GM23338 (cell line): Measurements from ENCODE around the gene TPD52L2.

Source experiments
- CREB1 ChIP-seq: fragments of 250-450 bp; sonication (Bioruptor Pico); IDR thresholded peaks from 2 replicates; pipeline ENCODE4 v1.5.0; 2020; ENCODE audit warnings: low read depth, mild to moderate bottlenecking, moderate library complexity
- EZH2 ChIP-seq: fragments of 200-600 bp; sonication (generic); IDR thresholded peaks from one replicate; pipeline ENCODE4 v1.8.0; 2017; ENCODE audit warnings: antibody characterized with exemption, mild to moderate bottlenecking, low read depth; ENCODE audit not compliant: unreplicated experiment
- EZH2phosphoT487 ChIP-seq: fragments of 200-600 bp; sonication (generic); IDR thresholded peaks from one replicate; pipeline ENCODE4 v1.8.1; 2018; ENCODE audit warnings: antibody characterized with exemption; ENCODE audit not compliant: unreplicated experiment
- JUNB ChIP-seq: IDR thresholded peaks from one replicate; pipeline ENCODE4 v1.6.1; 2016; ENCODE audit warnings: antibody characterized with exemption; ENCODE audit not compliant: unreplicated experiment
- POLR2AphosphoS5 ChIP-seq: IDR thresholded peaks from 2 replicates; pipeline ENCODE4 v1.6.1; 2016; ENCODE audit warnings: antibody characterized with exemption, low read depth
- ZNF114 ChIP-seq: fragments of 250-450 bp; sonication (Bioruptor Pico); IDR thresholded peaks from 2 replicates; pipeline ENCODE4 v1.5.0; 2020; ENCODE audit warnings: mild to moderate bottlenecking, moderate library complexity
- TF ChIP-seq, protein P1 (sequence below), 2 experiments: fragments of 200-600 bp in 1 of 2; sonication (generic) in 1 of 2; conservative IDR thresholded peaks; 2 replicates each; pipeline versions ENCODE4 v1.5.1 to v1.6.1; 2016 to 2017; ENCODE audit warnings: antibody characterized with exemption in 2 of 2, low read depth in 2 of 2, mild to moderate bottlenecking in 2 of 2, moderate library complexity in 1 of 2
- TF ChIP-seq, protein P2 (sequence below): IDR thresholded peaks from one replicate; pipeline ENCODE4 v1.6.1; 2018; ENCODE audit warnings: antibody characterized with exemption; ENCODE audit not compliant: unreplicated experiment
- TF ChIP-seq, protein P3 (sequence below): fragments of 250-450 bp; sonication (Bioruptor Pico); IDR thresholded peaks from 2 replicates; pipeline ENCODE4 v1.5.0; 2020; ENCODE audit warnings: mild to moderate bottlenecking, moderate library complexity
- TF ChIP-seq, protein P4 (sequence below): IDR thresholded peaks from 2 replicates; pipeline ENCODE4 v1.6.1; 2016; ENCODE audit warnings: antibody characterized with exemption

GRCh38 chr20:63833776-63834490 lies 31.1 kb upstream of the TPD52L2 start:
- no peak for TF ChIP-seq EZH2
- TF ChIP-seq, protein P1, sequence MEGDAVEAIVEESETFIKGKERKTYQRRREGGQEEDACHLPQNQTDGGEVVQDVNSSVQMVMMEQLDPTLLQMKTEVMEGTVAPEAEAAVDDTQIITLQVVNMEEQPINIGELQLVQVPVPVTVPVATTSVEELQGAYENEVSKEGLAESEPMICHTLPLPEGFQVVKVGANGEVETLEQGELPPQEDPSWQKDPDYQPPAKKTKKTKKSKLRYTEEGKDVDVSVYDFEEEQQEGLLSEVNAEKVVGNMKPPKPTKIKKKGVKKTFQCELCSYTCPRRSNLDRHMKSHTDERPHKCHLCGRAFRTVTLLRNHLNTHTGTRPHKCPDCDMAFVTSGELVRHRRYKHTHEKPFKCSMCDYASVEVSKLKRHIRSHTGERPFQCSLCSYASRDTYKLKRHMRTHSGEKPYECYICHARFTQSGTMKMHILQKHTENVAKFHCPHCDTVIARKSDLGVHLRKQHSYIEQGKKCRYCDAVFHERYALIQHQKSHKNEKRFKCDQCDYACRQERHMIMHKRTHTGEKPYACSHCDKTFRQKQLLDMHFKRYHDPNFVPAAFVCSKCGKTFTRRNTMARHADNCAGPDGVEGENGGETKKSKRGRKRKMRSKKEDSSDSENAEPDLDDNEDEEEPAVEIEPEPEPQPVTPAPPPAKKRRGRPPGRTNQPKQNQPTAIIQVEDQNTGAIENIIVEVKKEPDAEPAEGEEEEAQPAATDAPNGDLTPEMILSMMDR (conservative IDR thresholded peaks at IDR 0.05; ENCODE audit: low read depth in 2 of 2) = no peak
- no peak for TF ChIP-seq POLR2AphosphoS5
- TF ChIP-seq, protein P2, sequence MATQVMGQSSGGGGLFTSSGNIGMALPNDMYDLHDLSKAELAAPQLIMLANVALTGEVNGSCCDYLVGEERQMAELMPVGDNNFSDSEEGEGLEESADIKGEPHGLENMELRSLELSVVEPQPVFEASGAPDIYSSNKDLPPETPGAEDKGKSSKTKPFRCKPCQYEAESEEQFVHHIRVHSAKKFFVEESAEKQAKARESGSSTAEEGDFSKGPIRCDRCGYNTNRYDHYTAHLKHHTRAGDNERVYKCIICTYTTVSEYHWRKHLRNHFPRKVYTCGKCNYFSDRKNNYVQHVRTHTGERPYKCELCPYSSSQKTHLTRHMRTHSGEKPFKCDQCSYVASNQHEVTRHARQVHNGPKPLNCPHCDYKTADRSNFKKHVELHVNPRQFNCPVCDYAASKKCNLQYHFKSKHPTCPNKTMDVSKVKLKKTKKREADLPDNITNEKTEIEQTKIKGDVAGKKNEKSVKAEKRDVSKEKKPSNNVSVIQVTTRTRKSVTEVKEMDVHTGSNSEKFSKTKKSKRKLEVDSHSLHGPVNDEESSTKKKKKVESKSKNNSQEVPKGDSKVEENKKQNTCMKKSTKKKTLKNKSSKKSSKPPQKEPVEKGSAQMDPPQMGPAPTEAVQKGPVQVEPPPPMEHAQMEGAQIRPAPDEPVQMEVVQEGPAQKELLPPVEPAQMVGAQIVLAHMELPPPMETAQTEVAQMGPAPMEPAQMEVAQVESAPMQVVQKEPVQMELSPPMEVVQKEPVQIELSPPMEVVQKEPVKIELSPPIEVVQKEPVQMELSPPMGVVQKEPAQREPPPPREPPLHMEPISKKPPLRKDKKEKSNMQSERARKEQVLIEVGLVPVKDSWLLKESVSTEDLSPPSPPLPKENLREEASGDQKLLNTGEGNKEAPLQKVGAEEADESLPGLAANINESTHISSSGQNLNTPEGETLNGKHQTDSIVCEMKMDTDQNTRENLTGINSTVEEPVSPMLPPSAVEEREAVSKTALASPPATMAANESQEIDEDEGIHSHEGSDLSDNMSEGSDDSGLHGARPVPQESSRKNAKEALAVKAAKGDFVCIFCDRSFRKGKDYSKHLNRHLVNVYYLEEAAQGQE = no peak
- TF ChIP-seq ZNF114 (CRISPR knock-in tag) = no peak
- no peak for TF ChIP-seq EZH2phosphoT487
- TF ChIP-seq JUNB = no peak
- TF ChIP-seq, protein P3, sequence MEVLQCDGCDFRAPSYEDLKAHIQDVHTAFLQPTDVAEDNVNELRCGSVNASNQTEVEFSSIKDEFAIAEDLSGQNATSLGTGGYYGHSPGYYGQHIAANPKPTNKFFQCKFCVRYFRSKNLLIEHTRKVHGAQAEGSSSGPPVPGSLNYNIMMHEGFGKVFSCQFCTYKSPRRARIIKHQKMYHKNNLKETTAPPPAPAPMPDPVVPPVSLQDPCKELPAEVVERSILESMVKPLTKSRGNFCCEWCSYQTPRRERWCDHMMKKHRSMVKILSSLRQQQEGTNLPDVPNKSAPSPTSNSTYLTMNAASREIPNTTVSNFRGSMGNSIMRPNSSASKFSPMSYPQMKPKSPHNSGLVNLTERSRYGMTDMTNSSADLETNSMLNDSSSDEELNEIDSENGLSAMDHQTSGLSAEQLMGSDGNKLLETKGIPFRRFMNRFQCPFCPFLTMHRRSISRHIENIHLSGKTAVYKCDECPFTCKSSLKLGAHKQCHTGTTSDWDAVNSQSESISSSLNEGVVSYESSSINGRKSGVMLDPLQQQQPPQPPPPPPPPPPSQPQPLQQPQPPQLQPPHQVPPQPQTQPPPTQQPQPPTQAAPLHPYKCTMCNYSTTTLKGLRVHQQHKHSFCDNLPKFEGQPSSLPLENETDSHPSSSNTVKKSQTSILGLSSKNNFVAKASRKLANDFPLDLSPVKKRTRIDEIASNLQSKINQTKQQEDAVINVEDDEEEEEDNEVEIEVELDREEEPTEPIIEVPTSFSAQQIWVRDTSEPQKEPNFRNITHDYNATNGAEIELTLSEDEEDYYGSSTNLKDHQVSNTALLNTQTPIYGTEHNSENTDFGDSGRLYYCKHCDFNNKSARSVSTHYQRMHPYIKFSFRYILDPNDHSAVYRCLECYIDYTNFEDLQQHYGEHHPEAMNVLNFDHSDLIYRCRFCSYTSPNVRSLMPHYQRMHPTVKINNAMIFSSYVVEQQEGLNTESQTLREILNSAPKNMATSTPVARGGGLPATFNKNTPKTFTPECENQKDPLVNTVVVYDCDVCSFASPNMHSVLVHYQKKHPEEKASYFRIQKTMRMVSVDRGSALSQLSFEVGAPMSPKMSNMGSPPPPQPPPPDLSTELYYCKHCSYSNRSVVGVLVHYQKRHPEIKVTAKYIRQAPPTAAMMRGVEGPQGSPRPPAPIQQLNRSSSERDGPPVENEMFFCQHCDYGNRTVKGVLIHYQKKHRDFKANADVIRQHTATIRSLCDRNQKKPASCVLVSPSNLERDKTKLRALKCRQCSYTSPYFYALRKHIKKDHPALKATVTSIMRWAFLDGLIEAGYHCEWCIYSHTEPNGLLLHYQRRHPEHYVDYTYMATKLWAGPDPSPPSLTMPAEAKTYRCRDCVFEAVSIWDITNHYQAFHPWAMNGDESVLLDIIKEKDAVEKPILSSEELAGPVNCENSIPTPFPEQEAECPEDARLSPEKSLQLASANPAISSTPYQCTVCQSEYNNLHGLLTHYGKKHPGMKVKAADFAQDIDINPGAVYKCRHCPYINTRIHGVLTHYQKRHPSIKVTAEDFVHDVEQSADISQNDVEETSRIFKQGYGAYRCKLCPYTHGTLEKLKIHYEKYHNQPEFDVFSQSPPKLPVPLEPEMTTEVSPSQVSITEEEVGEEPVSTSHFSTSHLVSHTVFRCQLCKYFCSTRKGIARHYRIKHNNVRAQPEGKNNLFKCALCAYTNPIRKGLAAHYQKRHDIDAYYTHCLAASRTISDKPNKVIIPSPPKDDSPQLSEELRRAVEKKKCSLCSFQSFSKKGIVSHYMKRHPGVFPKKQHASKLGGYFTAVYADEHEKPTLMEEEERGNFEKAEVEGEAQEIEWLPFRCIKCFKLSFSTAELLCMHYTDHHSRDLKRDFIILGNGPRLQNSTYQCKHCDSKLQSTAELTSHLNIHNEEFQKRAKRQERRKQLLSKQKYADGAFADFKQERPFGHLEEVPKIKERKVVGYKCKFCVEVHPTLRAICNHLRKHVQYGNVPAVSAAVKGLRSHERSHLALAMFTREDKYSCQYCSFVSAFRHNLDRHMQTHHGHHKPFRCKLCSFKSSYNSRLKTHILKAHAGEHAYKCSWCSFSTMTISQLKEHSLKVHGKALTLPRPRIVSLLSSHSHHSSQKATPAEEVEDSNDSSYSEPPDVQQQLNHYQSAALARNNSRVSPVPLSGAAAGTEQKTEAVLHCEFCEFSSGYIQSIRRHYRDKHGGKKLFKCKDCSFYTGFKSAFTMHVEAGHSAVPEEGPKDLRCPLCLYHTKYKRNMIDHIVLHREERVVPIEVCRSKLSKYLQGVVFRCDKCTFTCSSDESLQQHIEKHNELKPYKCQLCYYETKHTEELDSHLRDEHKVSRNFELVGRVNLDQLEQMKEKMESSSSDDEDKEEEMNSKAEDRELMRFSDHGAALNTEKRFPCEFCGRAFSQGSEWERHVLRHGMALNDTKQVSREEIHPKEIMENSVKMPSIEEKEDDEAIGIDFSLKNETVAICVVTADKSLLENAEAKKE = no peak
- no peak for TF ChIP-seq CREB1 (CRISPR knock-in tag)
- TF ChIP-seq, protein P4, sequence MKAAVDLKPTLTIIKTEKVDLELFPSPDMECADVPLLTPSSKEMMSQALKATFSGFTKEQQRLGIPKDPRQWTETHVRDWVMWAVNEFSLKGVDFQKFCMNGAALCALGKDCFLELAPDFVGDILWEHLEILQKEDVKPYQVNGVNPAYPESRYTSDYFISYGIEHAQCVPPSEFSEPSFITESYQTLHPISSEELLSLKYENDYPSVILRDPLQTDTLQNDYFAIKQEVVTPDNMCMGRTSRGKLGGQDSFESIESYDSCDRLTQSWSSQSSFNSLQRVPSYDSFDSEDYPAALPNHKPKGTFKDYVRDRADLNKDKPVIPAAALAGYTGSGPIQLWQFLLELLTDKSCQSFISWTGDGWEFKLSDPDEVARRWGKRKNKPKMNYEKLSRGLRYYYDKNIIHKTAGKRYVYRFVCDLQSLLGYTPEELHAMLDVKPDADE = no peak
